ENCODE measurements around the gene CEP164.
"Not testable (repeated sequence)": the region's sequence is repeated elsewhere in the genome, so short reads cannot be mapped to it uniquely, and the experiment has no call there.

CEP164 gene

DNA sequence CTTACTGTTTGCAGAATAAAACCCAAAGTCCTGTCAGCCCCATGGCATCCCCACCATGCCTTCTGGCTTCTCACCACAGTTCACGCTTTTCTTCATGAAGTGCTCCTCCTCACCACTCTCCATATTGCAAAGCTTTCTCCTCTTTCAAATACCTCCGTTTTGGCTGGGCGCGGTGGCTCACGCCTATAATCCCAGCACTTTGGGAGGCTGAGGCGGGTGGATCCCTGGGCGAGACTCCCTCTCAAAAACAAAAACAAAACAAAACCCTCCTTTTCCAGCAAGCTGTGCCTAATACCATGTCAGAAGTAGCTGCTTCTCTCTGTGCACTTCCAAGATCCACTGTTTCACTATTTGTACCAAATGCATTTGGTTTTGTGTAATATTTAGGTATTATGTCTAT lies 18.3 kb upstream of the CEP164 start:
- no peak for DNase-seq

DNA sequence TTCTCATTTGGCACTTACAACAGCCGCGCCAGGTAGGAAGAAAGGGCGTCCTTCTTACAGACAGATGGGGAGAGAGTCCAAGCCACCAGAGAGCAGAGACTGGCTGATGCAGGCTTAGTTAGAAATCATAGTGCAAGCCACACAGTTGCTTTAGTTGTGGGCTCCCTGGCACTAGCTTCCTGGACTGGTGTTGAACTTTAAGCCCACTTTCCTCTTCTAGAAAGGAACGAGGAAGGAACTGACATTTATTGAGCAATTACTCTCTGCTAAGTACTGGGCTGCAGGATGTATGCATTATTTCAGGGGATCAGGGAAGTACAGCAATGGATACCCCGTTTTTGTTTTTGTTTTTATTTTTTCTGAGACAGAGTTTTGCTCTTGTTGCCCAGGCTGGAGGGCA lies 14.6 kb upstream of the CEP164 start:
- DNase-seq: no peak

DNA sequence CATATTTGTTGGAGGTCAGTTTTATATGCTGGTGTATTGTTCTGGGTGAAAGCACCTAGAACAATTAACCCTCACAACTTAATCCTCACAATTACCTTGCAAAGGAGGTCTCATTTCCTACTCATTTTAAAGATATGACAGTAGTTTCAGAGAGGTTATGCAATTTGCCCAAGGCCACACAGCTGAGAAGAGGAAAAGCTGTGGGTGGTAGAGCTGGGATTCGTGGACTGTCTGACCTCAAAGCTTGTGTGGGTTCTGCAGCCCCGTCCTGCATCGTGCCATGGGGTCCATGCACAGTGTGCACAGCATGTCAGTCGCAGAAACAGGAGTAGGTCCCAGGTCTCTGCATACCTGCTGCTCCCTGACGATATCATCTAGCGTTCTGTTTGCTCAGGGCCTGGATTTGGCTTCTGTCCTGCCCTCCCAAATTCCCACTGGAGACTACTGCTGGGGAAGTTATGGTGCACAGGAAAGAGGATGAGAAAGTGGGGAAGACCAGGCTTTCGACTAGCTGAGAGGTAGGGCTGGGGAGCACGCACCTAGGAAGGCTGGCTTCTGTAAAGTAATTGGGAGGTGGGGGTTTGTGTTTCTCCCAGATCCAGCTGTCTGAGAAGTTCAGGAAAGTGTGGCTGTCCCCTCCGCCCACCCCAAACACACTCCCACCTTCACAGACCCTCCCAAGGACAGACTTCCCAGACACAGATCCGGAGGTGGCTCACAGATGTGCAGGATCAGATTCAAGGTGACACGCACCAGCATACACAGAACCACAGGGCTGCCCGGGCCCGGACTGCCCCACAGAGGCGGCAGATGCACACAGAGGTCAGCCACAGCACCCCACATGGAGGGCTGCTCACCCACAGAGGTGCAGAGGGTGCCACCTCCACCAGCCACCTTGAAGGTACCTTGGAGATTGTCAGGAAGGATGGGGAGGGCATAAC lies 13.6 kb upstream of the CEP164 start:
- no peak for DNase-seq

DNA sequence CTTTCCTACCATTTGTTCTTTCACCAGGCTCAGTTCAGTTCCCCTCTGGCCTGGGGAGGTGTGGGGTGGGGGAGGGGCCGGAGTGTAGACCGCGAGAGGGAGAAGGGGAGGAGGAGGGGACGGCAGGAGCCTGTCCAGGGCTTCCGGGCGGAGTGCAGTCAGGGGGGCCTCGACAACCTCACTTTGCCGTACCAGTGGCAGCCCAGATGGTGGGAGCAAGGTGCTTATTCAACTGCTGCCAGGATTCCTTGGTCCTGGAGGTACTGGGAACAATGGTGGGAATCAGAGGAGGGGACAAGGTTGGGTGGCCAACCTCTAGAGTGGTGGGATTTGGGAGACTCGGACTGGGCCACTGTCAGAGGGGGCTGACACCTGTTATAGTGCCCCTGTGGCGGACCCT lies 12.8 kb upstream of the CEP164 start:
- DNase-seq: no peak

DNA sequence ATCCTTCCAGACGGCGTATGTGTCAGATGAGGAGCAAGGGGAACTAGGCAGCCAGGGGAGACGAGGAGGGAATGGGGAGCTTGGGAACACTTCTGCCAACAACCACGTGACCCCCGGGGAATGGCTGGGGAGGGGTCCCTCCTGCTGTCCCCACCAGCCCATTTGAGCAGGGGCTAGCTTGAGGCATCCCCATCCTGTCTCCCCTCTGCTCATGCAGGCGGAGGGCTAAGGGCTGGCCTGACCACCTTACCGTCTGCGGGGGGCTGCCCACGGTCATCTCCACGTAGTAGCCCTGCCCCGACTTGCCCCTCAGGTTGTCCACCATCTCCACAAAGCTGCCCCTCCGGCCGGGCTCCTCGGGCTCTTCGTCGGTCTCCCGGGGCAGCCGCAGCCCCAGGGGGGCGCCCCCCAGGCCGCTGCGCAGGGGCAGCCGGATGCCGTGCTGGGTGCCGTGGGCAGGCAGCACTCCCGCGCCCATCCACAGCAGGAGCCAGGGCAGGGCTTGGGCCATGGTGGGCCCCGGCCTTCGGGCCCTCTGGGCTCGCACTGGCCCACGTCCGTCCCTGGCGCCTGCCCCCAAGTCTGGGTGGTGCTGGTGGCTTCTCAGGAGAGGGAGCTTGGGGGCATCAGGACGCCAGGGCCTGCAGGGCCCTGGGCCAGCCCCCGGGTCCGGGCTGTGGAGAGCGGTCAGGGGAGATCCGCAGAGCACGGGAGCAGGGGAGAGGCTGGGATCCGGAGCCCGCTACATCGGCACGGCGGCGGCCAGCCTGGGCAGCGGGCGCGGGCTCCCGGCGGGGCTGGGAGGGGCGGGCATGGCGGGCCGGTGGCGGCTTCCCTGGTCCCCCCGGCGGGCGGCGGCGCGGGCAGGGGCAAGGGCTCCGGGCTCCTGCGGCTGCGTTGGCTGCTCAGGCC lies 12.1 kb upstream of the CEP164 start:
- no peak for DNase-seq

DNA sequence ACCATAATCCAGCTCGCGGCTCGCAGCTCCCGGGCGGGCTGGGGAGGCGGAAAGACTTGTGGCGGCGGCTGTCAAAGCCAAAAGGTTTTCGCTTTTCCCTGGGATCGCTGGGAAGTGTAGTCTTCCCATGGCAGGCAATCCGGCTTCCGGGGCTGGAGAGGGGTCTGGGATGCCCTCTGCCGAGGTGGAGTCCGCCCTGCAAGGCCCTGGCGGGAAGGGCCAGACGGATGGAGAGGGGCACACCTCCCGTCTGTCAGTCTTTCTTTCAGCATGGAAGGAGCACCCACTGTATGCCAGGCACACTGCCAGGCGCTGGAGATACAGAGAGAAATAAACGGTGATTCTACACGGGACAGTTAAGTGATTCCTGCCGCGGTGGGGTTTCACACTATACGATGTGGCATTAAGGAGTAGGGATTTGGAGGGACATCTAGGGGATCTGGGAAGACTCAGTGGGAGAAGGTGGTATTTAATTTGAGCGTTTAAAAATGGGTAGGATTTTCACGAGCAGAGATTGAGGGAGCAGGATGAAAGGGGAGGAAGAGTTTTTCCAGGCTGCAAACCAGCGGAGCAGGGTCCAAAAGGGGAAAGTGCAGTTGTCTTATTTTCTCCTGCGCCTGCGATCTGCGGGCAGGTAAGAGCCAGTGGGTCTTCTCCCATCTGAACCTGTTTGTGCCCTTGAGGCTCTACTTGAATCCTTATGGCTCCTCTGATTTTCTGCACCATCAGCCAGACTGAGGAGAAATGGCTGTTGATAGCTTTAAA lies 11.3 kb upstream of the CEP164 start, which contains the start of gene BACE1:
TSS of gene BACE1 (minus strand) at position 60 of the 765 bp plus-strand sequence. CDS start 461 bp downstream, outside the sequence.
- no peak for DNase-seq

DNA sequence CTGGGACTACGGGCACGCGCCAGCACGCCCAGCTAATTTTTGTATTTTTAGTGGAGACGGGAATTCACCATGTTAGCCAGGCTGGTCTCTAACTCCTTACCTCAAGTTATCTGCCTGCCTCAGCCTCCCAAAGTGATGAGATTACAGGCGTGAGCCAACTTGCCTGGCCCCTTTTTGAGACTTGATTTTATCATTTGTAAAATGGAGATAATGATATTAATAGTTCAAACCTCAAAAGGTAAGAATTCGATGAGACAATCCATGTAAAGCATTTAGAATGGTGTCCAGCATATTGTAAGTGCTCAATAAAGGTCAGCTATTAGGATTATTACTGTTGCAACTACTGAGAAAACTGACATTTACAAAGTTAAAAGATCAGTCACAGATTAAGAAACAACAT lies 8.9 kb upstream of the CEP164 start:
- DNase-seq: no peak

DNA sequence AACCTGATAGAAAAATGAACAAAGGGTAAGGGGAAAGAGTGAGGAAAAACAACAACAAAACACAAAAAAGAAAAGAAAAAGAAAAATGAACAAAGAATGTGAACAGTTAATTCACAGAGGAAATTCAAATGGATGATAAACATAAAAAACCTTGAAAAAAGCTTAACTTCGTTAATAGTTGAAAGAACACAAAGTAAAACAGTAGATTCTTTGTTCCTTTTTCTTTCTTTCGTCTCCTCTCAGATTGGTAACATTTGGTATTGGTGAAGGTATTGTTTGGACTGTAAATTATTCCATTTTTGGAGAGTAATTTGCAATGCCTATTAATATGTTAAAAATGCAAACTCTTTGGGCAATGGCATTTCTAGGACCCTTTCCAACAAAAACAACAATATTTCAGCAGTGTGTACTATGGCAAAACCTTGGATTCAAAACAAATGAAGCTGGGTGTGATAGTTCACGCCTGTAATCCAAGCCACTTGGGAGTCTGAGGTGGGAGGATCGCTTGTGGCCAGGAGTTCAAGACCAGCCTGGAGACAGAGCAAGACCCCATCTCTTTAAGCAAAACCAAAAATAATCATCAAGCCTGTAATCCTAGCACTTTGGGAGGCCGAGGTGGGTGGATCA lies 8.3 kb upstream of the CEP164 start:
- DNase-seq: no peak

DNA sequence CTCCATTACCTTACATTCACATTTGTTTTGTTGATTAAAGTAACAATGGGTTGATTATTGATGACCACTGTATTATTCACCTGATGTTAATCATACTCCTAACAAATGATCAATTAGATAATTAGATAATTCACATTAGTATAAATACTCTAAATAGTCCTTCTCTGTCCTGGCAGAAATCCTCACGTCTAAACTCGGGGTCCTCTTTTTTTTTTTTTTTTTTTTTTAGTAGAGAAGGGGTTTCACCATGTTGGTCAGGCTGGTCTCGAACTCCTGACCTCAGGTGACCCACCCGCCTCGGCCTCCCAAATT lies 443 bp upstream of the CEP164 start:
- DNase-seq: not testable (repeated sequence)

DNA sequence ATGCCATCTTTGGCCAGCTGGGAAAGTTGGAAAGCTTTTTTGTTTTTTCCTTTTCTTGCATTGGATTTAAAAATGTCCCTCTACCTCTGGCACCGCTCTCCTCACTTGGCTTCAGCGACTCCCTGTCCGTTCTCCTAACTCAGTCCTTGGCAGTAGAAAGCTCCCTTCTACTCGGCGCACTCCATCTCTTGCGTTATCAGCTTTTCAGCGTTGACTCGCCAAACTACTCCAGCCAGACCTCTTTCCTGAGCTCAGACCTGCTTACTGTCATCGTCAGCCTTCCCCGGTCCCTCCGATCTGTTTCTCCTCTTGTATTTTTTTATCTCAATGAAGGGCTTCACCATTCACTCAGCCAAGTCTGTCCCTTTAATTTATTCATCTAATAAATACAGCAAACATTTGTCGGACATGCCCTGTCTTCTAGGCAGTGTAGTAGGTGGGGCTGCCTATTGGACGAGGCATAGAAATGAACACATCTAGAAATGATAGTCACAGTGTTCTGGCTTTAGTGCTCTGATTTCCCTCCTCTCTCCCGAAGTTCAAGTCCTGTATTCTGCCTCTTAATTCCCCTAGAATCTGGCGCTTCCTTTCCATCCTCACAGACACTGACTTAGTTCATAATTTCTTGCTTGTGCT lies 839 bp downstream of the CEP164 start:
- no peak for DNase-seq

DNA sequence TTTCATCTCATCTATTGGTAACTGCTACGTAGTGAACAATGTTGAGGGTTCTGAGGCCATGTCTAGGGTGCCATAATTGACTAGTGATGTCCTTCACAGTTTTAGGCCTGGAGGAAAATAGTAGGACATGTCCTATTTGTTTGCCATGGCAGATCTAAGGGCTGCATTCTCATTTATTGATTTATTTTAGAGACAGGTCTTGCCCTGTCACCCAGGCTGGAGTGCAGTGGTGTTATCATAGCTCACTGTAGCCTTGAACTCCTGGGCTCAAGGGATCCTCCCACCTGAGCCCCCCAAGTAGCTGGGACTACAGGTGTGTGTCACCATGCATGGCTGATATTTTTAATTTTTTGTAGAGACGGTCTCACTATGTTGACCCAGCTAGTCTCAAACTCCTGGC lies 5.2 kb downstream of the CEP164 start:
- no peak for DNase-seq

DNA sequence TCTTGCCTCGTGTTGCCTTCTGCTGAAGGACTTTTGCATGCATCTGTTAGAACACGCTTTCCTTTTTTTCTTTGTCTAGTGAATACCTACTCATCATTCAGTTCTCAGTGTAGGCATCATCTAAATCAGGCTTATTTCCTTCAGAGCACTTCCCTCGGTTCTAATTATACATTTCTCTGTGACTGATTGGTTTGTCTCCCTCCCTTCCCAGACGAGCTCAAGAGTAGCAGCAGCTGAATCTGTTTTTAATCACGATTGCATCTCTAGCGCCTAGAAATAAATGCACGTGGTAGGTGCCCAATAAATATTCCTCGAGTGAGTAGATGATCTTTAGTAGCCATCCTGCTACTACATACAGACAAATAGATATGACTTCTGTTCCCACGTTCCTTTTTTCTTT lies 6.3 kb downstream of the CEP164 start:
- DNase-seq: no peak

DNA sequence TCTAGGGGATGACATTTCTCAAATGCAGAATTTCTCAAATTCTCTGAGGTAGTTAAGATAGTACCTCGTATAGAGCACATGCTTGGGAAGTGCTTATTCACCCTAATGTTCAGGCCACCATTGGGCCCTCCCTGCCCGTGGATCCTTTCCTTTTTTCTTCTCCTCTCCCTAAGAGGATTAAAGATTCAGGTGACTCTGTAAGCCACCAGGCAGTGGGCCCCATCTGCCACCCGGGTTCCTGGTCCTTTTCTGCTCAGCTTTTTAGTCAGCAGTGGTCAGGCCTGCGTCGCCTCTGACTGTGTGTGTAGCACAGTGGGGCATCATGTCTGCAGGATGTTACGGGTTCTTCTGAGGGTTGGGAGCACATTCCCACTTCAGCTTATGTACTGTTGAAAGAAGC lies 7.2 kb downstream of the CEP164 start:
- no peak for DNase-seq

DNA sequence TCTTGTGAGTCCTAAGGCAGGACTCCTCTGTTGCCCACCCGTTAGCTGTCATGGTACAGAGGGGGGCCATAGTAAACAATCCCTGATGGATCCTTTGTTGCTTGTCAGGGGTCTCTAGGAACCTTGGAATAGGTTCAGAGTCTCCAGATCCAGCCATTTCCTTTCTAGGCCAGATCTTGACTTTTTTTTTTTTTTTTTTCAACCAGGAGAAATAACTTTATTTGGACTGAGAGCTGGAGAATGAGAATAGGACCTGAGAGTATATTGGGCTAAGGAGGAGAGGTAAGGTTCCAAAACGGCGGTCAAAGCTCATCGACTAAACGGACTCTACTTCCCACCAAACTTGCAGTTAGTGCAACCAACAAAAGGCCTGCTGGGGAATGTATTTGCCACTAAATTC lies 7.7 kb downstream of the CEP164 start:
- DNase-seq: no peak

DNA sequence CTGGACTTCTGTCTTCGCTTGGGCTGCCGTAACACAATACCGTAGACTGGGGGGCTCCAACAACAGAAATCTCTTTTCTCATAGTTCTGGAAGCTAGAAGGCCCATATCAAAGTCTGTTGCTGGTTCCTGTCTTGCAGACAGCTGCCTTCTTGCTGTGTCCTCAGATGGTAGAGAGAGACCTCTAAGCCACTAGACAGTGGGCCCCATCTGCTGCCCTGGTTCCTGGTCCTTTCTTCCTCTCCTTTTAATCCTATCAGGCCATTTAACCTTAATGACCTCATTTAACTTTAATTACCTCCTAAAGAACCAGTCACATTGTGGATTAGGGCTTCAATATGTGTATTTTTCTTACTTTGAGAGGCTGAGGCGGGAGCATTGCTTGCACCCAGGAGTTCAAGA lies 9.4 kb downstream of the CEP164 start:
- DNase-seq: no peak

DNA sequence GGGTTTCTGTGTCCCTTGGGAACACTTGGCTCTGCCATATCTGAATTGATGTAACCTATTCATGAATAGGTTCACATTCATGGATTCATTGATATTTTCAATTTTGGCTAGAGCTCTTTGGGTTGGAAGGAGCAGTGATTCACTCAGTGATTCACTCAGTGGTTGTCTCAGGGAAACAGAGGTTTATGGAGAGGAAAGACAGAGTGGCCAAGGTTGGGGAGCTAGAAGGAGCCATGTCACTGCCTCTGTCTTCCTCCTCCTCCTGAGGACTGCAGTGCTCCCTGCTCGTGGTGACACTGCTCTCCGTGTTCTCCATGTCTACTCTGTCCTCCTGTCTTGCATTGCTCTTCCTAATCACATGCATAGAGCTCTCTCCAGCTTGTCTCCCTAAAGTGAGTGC lies 17.4 kb downstream of the CEP164 start:
- DNase-seq: no peak

DNA sequence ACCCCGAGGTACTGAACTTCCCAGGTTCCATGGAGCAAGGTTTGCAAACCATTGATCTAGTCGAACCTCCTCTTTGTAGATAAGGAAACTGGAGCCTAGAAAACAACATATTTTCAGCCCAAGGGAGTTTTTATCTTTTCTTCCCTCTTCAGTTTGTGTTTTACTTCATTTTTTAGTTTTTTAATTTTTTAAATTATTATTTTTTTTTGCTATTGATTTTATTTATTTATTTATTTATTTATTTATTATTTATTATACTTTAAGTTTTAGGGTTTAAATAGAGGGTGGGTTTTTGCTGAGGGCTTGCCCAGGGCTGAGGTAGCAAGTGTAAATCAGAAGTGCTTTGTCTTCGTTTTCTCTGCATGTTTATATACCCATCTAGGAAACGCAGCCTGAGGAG lies 26.9 kb downstream of the CEP164 start:
- no peak for DNase-seq

DNA sequence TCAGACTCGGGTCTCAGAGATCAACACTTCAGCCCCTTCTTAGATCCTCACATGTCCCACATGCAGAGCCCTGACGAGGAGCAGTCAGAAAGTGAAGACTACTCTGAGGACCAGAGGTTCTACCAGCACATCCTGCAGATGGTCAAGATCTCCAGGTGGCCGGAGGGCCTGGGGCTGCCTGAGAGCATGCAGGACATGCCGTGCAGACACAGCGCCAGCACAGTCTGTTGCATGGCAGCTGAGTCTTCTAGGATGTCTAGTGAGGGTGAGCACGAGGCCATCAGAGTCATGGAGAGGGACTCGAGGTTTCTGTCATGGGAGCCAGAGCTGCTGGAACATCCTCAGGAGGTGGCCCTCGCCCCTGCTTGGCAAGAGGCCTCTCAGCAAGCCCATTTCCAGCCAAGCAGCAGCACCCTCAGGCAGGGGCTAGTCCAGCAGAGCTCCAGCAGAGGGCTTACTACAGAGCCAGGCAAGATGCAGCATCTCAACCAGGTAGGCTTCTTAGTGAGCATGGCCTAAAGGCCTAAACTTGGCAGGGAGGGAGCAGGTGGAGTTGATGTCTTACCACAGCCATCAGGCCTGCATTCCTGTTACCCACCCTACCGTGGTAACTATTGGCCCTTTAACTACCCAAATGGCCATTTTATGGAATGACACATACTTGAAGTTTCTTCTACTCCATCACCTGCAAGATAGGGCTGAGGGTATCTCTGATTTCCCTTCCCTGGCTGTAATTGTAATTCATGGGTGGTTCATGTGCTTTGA lies 28.7 kb downstream of the CEP164 start:
- DNase-seq: no peak

DNA sequence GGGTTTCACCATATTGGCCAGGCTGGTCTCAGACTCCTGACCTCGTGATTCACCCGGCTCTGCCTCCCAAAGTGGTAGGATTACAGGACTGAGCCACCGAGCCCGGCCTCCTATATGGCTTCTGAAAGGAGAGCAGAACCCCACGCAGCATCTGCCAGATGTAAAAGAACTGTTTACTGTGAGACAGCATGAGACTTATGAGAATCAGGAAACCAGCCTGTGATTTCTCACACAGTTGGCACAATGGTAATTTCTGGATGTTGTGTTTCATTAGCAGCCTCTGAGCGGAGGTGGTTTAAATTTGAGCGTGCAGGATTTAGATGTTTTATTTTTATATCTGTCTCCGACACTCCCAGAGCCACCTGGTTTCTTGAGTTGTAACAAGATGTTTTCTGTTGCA lies 33.8 kb downstream of the CEP164 start:
- no peak for DNase-seq

DNA sequence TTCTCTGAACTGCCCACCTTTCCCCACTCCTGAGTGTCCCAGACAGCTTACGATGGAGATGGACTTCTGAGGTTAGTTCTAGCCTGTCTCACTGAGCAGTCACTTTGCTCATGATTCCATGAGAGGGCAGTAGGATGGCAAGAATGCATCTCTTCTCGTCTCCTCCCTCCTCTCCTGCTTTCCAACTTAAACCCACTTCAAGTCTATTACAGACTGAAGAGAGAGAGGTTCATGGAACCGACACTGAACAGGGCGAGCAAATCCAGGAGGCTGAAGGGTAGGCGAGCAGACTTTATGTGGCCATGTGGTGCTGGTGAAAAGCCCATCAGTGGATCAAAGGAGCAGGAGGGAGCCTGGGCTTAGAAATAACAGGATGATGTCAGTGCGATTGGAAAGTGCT lies 38.6 kb downstream of the CEP164 start:
- no peak for DNase-seq

DNA sequence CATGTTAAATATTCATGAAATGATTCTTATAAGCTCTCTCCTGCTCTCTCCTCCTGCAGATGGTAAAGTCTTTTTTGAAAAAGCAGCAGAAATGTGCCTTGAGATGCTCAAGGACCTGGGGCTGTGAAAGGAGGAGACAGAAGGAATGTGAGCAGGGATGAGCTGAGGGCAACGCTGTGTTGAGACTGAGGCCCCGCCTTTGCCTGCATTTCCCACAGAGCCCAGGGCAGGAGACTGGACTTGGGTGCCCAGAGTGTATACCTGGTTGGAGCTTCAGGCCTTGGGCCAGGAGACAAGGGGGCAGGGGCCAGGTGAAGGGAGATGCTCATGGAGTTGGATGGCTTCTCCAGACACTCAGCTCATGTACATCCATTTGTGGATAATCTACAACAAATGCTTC lies 39.2 kb downstream of the CEP164 start:
- DNase-seq: no peak
